Prostate gland (tissue), 2 donors: ENCODE data around the gene THBS4.

ENCODE experiments used
- POLR2A ChIP-seq: fragments of 450-650 bp; IDR thresholded peaks from one replicate; pipeline ENCODE4 v1.6.1; 2016; ENCODE audit warnings: antibody characterized with exemption, mild to moderate bottlenecking
- TF ChIP-seq, protein P1 (sequence below), 4 experiments: fragments of 200-600 bp in 2 of 4; fragments of 450-650 bp in 2 of 4; sonication (generic) in 2 of 4; IDR thresholded peaks; 1 replicate in 3 of 4; 2 replicates in 1 of 4; pipeline ENCODE4 v1.5.1; 2016 to 2019; ENCODE audit warnings: antibody characterized with exemption in 4 of 4, mild to moderate bottlenecking in 2 of 4, moderate library complexity in 2 of 4

DNA sequence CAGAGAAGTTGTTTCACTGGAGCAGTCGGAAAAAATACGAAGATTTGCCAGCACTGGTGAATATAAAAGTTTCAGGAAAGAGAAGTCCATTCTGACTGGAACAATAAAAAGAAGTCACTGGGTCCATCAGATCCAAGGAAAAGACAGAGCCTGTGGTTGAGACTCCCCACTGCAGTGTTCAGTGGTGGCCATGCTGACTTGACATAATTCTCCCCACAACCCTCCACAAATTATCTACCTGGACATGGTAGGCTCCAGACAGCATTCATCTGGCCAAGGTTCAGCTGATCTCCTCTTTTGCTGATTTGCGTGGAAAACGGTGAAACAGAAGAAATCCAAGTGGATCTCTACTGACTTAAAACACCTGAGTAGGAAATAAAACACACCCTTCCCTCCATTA, 8.0 kb downstream of the THBS4 start:
- TF ChIP-seq POLR2A, result no peak
- TF ChIP-seq, protein P1, sequence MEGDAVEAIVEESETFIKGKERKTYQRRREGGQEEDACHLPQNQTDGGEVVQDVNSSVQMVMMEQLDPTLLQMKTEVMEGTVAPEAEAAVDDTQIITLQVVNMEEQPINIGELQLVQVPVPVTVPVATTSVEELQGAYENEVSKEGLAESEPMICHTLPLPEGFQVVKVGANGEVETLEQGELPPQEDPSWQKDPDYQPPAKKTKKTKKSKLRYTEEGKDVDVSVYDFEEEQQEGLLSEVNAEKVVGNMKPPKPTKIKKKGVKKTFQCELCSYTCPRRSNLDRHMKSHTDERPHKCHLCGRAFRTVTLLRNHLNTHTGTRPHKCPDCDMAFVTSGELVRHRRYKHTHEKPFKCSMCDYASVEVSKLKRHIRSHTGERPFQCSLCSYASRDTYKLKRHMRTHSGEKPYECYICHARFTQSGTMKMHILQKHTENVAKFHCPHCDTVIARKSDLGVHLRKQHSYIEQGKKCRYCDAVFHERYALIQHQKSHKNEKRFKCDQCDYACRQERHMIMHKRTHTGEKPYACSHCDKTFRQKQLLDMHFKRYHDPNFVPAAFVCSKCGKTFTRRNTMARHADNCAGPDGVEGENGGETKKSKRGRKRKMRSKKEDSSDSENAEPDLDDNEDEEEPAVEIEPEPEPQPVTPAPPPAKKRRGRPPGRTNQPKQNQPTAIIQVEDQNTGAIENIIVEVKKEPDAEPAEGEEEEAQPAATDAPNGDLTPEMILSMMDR (IDR thresholded peaks at IDR 0.05), result no peak
